Chondrocyte (in vitro differentiated cells): ENCODE data around the gene BLOC1S6. TPM values are rescaled to one million over a fixed set of nuclear protein-coding genes. Genes with fewer than 3 reads are reported as not detected.

Source experiments
- DNase-seq: peaks from one replicate; pipeline ENCODE4 v3.0.0; 2021; ENCODE audit warnings: mixed read lengths, low spot score
- H3K27ac Mint-ChIP-seq: one replicate; pipeline ENCODE4 v1.8.0; 2021; ENCODE audit warnings: mild to moderate bottlenecking, moderate library complexity, mixed read lengths; ENCODE audit not compliant: unreplicated experiment
- H3K27me3 Mint-ChIP-seq: 2 replicates; pipeline ENCODE4 v1.8.0; 2021; ENCODE audit warnings: low read depth, mixed read lengths
- H3K36me3 Mint-ChIP-seq: 2 replicates; pipeline ENCODE4 v1.8.0; 2021; ENCODE audit warnings: low read depth, mixed read lengths
- H3K4me1 Mint-ChIP-seq: 2 replicates; pipeline ENCODE4 v1.8.0; 2021; ENCODE audit warnings: low read depth, mild to moderate bottlenecking, mixed read lengths
- H3K4me3 Mint-ChIP-seq: one replicate; pipeline ENCODE4 v1.8.0; 2021; ENCODE audit warnings: mild to moderate bottlenecking, moderate library complexity, mixed read lengths; ENCODE audit not compliant: unreplicated experiment
- H3K9me3 Mint-ChIP-seq: 2 replicates; pipeline ENCODE4 v1.8.0; 2021; ENCODE audit warnings: low read depth, mixed read lengths
- total RNA-seq: library from RNA; stranded (reverse); gene quantifications from 3 replicates; pipeline ENCODE4 v1.2.1, GENCODE V29; 2021
- TF ChIP-seq, protein P1 (sequence below): fragments of 200-600 bp; sonication (generic); IDR thresholded peaks from 2 replicates; pipeline ENCODE4 v1.5.0; 2021; ENCODE audit warnings: antibody characterized with exemption, mild to moderate bottlenecking, moderate library complexity

BLOC1S6 gene
- total RNA-seq, 1 donor from 2014 or later = 51.4 TPM

GRCh38 chr15:45635191-45635638 lies 48.0 kb downstream of the BLOC1S6 start:
- H3K27ac Mint-ChIP-seq = peak overlapping the region; percentile 69
- DNase-seq = no peak
- H3K27me3 Mint-ChIP-seq = no peaks in the 10 kb centered on the region
- H3K4me1 Mint-ChIP-seq = peaks cover 40% of the 10 kb centered on the region
- H3K36me3 Mint-ChIP-seq = no peaks in the 10 kb centered on the region
- H3K4me3 Mint-ChIP-seq = peak overlapping the region; percentile 89
- TF ChIP-seq, protein P1, sequence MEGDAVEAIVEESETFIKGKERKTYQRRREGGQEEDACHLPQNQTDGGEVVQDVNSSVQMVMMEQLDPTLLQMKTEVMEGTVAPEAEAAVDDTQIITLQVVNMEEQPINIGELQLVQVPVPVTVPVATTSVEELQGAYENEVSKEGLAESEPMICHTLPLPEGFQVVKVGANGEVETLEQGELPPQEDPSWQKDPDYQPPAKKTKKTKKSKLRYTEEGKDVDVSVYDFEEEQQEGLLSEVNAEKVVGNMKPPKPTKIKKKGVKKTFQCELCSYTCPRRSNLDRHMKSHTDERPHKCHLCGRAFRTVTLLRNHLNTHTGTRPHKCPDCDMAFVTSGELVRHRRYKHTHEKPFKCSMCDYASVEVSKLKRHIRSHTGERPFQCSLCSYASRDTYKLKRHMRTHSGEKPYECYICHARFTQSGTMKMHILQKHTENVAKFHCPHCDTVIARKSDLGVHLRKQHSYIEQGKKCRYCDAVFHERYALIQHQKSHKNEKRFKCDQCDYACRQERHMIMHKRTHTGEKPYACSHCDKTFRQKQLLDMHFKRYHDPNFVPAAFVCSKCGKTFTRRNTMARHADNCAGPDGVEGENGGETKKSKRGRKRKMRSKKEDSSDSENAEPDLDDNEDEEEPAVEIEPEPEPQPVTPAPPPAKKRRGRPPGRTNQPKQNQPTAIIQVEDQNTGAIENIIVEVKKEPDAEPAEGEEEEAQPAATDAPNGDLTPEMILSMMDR = peak; percentile 77
- peaks cover 3% of the 10 kb centered on the region for H3K9me3 Mint-ChIP-seq

DNA sequence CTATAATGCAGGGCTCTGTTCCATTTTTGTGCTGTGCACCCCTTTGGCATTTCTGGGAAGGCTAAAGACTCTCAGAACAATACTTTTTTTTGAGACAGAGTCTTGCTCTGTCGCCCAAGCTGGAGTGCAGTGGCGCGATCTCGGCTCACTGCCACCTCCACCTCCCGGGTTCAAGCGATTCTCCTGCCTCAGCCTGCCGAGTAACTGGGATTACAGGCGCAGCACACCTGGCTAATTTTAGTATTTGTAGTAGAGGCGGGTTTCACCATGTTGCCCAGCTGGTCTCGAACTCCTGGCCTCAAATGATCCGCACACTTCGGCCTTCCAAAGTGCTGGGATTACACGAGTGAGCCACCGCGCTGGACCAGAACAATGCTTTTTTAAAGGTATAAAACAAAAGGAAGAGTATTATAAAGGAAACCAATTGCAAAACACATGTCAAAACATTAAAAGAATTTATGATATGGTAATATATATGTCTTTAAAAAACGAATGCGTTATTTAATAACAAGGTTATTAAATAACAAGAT lies 48.6 kb downstream of the BLOC1S6 start:
- peak overlapping the region; percentile 89 for H3K4me3 Mint-ChIP-seq
- H3K27ac Mint-ChIP-seq = no peak overlapping the region
- TF ChIP-seq, protein P1 = no peak

GRCh38 chr15:45637141-45637540 lies 50.0 kb downstream of the BLOC1S6 start:
- peaks cover 3% of the 10 kb centered on the region for H3K9me3 Mint-ChIP-seq
- peaks cover 55% of the 10 kb centered on the region for H3K4me1 Mint-ChIP-seq
- TF ChIP-seq, protein P1 = no peak
- no peaks in the 10 kb centered on the region for H3K36me3 Mint-ChIP-seq
- H3K27me3 Mint-ChIP-seq = no peaks in the 10 kb centered on the region
- peak overlapping the region; percentile 93 for H3K27ac Mint-ChIP-seq
- no peak for DNase-seq
- peak overlapping the region; percentile 60 for H3K4me3 Mint-ChIP-seq

More for the DNA sequence above, 48.6 kb downstream of the BLOC1S6 start:
- H3K9me3 Mint-ChIP-seq = peaks cover 3% of the 10 kb centered on the region
- no peak for DNase-seq
- H3K27me3 Mint-ChIP-seq = no peaks in the 10 kb centered on the region
- H3K4me1 Mint-ChIP-seq = peaks cover 46% of the 10 kb centered on the region
- H3K36me3 Mint-ChIP-seq = no peaks in the 10 kb centered on the region

GRCh38 chr15:45637552-45638033 lies 50.4 kb downstream of the BLOC1S6 start:
- no peak for DNase-seq
- TF ChIP-seq, protein P1 = no peak
- peaks cover 3% of the 10 kb centered on the region for H3K9me3 Mint-ChIP-seq
- H3K36me3 Mint-ChIP-seq = no peaks in the 10 kb centered on the region
- peak overlapping the region; percentile 93 for H3K27ac Mint-ChIP-seq
- peak overlapping the region; percentile 60 for H3K4me3 Mint-ChIP-seq
- no peaks in the 10 kb centered on the region for H3K27me3 Mint-ChIP-seq
- peaks cover 59% of the 10 kb centered on the region for H3K4me1 Mint-ChIP-seq

- H3K9me3 Mint-ChIP-seq = peaks cover 3% of the 10 kb centered on the region
- H3K27ac Mint-ChIP-seq = peak overlapping the region; percentile 78
- TF ChIP-seq, protein P1 = no peak
- no peaks in the 10 kb centered on the region for H3K27me3 Mint-ChIP-seq
- no peak overlapping the region for H3K4me3 Mint-ChIP-seq
- no peak for DNase-seq
- peaks cover 72% of the 10 kb centered on the region for H3K4me1 Mint-ChIP-seq
- no peaks in the 10 kb centered on the region for H3K36me3 Mint-ChIP-seq
Observed at GRCh38 chr15:45640616-45641015, 53.4 kb downstream of the BLOC1S6 start.
